Kasumi-1 (cell line): ENCODE measurements around the gene GNPDA1.
A peak's percentile ranks its signal among the peaks of the same experiment; 100 is the strongest.

ENCODE experiments used
- DNase-seq, 2 experiments: peaks; one replicate each; lab custom pipeline; 2025; lab: John Stamatoyannopoulos, UW

GNPDA1 gene

GRCh38 chr5:141957367-141957996 is 55.3 kb downstream of the GNPDA1 start:
- peak in 1 of 2 experiments; percentile 19 for DNase-seq

GRCh38 chr5:141954194-141954593 is 58.6 kb downstream of the GNPDA1 start:
- peak; percentile 36 to 53 for DNase-seq

- DNase-seq: peak; percentile 30 to 38
Observed at GRCh38 chr5:141952020-141952419, 60.8 kb downstream of the GNPDA1 start.

- DNase-seq: peak in 1 of 2 experiments; percentile 34
Observed at GRCh38 chr5:141951332-141951781, 61.5 kb downstream of the GNPDA1 start.
